SK-N-SH (cell line): Measurements from ENCODE around the gene GNG13. TPM values are rescaled to one million over a fixed set of nuclear protein-coding genes. Genes with fewer than 3 reads are reported as not detected.

Experiments used
- CTCF ChIA-PET: fragments of 300-600, 350-600 bp; formaldehyde crosslinking; extraction: SDS; loops from one replicate; lab custom pipeline; 2021; lab: Yijun Ruan, JAX
- POLR2A ChIA-PET: fragments of 350-600 bp; sonication (Branson Sonifier 250); formaldehyde crosslinking; extraction: SDS; loops from one replicate; lab custom pipeline; 2020; ENCODE audit warnings: antibody characterized with exemption, inconsistent platforms; lab: Yijun Ruan, JAX
- DNase-seq: peaks from one replicate; pipeline ENCODE4 v3.0.0; 2012
- H2AFZ ChIP-seq: fragments of 200-600 bp; sonication (generic); 2 replicates; pipeline ENCODE4 v1.8.1; 2016; ENCODE audit warnings: antibody characterized with exemption, mild to moderate bottlenecking, low read depth
- H3F3A ChIP-seq: fragments of 200-600 bp; sonication (generic); replicated peaks from 2 replicates; pipeline ENCODE3; 2016; ENCODE audit warnings: antibody characterized with exemption, mild to moderate bottlenecking; ENCODE audit not compliant: insufficient read depth
- H3K27ac ChIP-seq, 2 experiments: fragments of 200-500 bp in 1 of 2; fragments of 200-600 bp in 1 of 2; sonication (Bioruptor generic) in 1 of 2; sonication (generic), shearing (Covaris generic) in 1 of 2; 2 replicates each; pipeline versions ENCODE4 v1.5.1 to v1.6.1; 2014 to 2016; ENCODE audit warnings: low read depth in 2 of 2, inconsistent platforms in 1 of 2, low read length in 1 of 2, mild to moderate bottlenecking in 1 of 2, mixed read lengths in 1 of 2
- H3K27me3 ChIP-seq: fragments of 200-600 bp; sonication (generic), shearing (Covaris generic); 2 replicates; pipeline ENCODE4 v1.6.1; 2016; ENCODE audit warnings: mixed run types; ENCODE audit not compliant: insufficient read depth
- H3K36me3 ChIP-seq, 2 experiments: fragments of 200-500 bp in 1 of 2; fragments of 200-600 bp in 1 of 2; sonication (Bioruptor generic) in 1 of 2; sonication (generic) in 1 of 2; replicated peaks in 1 of 2; 2 replicates each; pipeline versions ENCODE3 to v1.5.1; 2014 to 2016; ENCODE audit warnings: low read length in 1 of 2, mild to moderate bottlenecking in 1 of 2; ENCODE audit not compliant: insufficient read depth in 2 of 2, control insufficient read depth in 1 of 2
- H3K4me1 ChIP-seq, 2 experiments: fragments of 200-500 bp in 1 of 2; fragments of 200-600 bp in 1 of 2; sonication (Bioruptor generic) in 1 of 2; sonication (generic), shearing (Covaris generic) in 1 of 2; 2 replicates each; pipeline versions ENCODE4 v1.5.1 to v1.6.1; 2014 to 2016; ENCODE audit warnings: low read depth in 1 of 2, low read length in 1 of 2, mixed run types in 1 of 2; ENCODE audit not compliant: insufficient read depth in 2 of 2, control insufficient read depth in 1 of 2
- H3K4me2 ChIP-seq: fragments of 200-600 bp; sonication (generic), shearing (Covaris generic); 2 replicates; pipeline ENCODE4 v1.6.1; 2017; ENCODE audit warnings: mixed run types
- H3K4me3 ChIP-seq, 2 experiments: fragments of 200-500 bp in 1 of 2; fragments of 200-600 bp in 1 of 2; sonication (Bioruptor generic) in 1 of 2; sonication (generic), shearing (Covaris generic) in 1 of 2; 2 replicates each; pipeline versions ENCODE4 v1.5.1 to v1.8.1; 2014 to 2016; ENCODE audit warnings: low read depth in 2 of 2, inconsistent platforms in 1 of 2, low read length in 1 of 2, mild to moderate bottlenecking in 1 of 2, mixed read lengths in 1 of 2, moderate library complexity in 1 of 2
- H3K79me2 ChIP-seq: fragments of 200-600 bp; sonication (generic); 2 replicates; pipeline ENCODE4 v1.8.1; 2017; ENCODE audit warnings: mild to moderate bottlenecking; ENCODE audit not compliant: insufficient read depth
- H3K9ac ChIP-seq: fragments of 200-600 bp; sonication (generic); 2 replicates; pipeline ENCODE4 v1.6.1; 2017; ENCODE audit warnings: mixed run types
- H3K9me2 ChIP-seq: fragments of 200-600 bp; sonication (generic); 2 replicates; pipeline ENCODE4 v1.6.1; 2017; ENCODE audit warnings: mixed run types
- H3K9me3 ChIP-seq: fragments of 200-600 bp; sonication (generic); 2 replicates; pipeline ENCODE4 v1.6.1; 2017; ENCODE audit warnings: mixed run types, mild to moderate bottlenecking, moderate library complexity
- H4K20me1 ChIP-seq: fragments of 200-600 bp; sonication (generic); 2 replicates; pipeline ENCODE4 v1.6.1; 2017; ENCODE audit warnings: mild to moderate bottlenecking, mixed run types; ENCODE audit not compliant: insufficient read depth
- CHD2 ChIP-seq: fragments of 150-350 bp; IDR thresholded peaks from 2 replicates; pipeline ENCODE4 v1.6.1; 2018; ENCODE audit warnings: low read length; ENCODE audit not compliant: partially characterized antibody
- FOXJ3 ChIP-seq: sonication (generic); formaldehyde crosslinking; IDR thresholded peaks from 2 replicates; pipeline ENCODE4 v1.5.1; 2020; ENCODE audit warnings: mild to moderate bottlenecking, missing genetic modification reagents
- GABPA ChIP-seq: IDR thresholded peaks from 2 replicates; pipeline ENCODE4 v1.4.0; 2012; ENCODE audit warnings: low read depth, mild to moderate bottlenecking
- GATA2 ChIP-seq: sonication (generic); formaldehyde crosslinking; IDR thresholded peaks from 2 replicates; pipeline ENCODE4 v1.5.0; 2020; ENCODE audit warnings: mild to moderate bottlenecking, missing genetic modification reagents
- JUND ChIP-seq: IDR thresholded peaks from 2 replicates; pipeline ENCODE4 v1.4.0; 2012
- MXI1 ChIP-seq: IDR thresholded peaks from 2 replicates; pipeline ENCODE4 v1.6.1; 2012; ENCODE audit warnings: mild to moderate bottlenecking, low read depth, low read length, improper control_type of control experiment
- NFIC ChIP-seq: IDR thresholded peaks from 2 replicates; pipeline ENCODE4 v1.4.0; 2012; ENCODE audit warnings: borderline replicate concordance
- NRF1 ChIP-seq: IDR thresholded peaks from 2 replicates; pipeline ENCODE4 v1.6.1; 2012; ENCODE audit warnings: low read depth, mild to moderate bottlenecking, low read length
- POLR2AphosphoS5 ChIP-seq: IDR thresholded peaks from 2 replicates; pipeline ENCODE4 v1.6.1; 2012; ENCODE audit warnings: low read depth, low read length
- RAD21 ChIP-seq: IDR thresholded peaks from 2 replicates; pipeline ENCODE4 v1.6.1; 2012; ENCODE audit warnings: mild to moderate bottlenecking, low read length
- RCOR1 ChIP-seq: fragments of 150-350 bp; IDR thresholded peaks from 2 replicates; pipeline ENCODE4 v1.6.1; 2017; ENCODE audit warnings: antibody characterized with exemption, low read length
- SMC3 ChIP-seq: IDR thresholded peaks from 2 replicates; pipeline ENCODE4 v1.6.1; 2012; ENCODE audit warnings: low read depth, low read length, improper control_type of control experiment
- TAF1 ChIP-seq: IDR thresholded peaks from 2 replicates; pipeline ENCODE4 v1.6.1; 2012; ENCODE audit warnings: low read depth, mild to moderate bottlenecking, low read length, moderate library complexity, borderline replicate concordance
- WGBS: methylation state at CpG from one replicate; pipeline ENCODE4 v1.1.6; 2017; ENCODE audit warnings: low lambda C conversion rate; 5-methylcytosine and 5-hydroxymethylcytosine counted together
- polyA plus RNA-seq, 3 experiments: library from polyadenylated mRNA; depleted of rRNA; stranded (reverse); fragments of >200 nt; gene quantifications; 2 replicates each; pipeline ENCODE4 v1.2.3, GENCODE V29; 2012
- TF ChIP-seq, protein P1 (sequence below): fragments of 200-600 bp; sonication (generic); IDR thresholded peaks from 2 replicates; pipeline ENCODE4 v1.6.1; 2017; ENCODE audit warnings: antibody characterized with exemption, mild to moderate bottlenecking, moderate library complexity
- TF ChIP-seq, protein P2 (sequence below): IDR thresholded peaks from 2 replicates; pipeline ENCODE4 v1.4.0; 2012; ENCODE audit warnings: low read depth, borderline replicate concordance
- TF ChIP-seq, protein P3 (sequence below): IDR thresholded peaks from 2 replicates; pipeline ENCODE4; 2012

The GNG13 gene
- polyA plus RNA-seq, 1 of the 3 experiments (the other 2 are of a cell fraction) = not detected

DNA sequence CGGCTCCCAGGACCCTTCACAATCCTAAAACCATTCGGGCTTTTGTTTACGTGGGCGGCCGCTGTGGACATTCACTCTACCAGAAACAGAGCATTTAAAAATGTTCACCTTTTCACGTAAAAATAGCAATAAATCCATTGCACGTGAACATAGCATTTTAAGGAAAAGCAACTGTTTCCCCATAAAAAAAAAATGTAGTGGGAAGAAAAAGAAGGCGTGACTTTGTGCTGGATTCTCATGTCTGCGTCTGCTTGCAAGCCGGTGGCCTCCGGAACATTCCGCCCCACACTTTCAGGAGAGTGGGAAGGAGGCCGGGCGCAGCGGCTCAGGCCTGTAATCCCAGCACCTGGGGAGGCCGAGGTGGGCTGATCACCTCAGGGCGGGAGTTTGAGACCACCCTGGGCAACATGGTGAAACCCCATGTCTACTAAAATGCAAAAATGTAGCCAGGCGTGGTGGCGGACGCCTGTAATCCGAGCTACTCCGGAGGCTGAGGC lies 13.4 kb upstream of the GNG13 start (continued):
- TF ChIP-seq CHD2 (no peak), RCOR1 (no peak)

DNA sequence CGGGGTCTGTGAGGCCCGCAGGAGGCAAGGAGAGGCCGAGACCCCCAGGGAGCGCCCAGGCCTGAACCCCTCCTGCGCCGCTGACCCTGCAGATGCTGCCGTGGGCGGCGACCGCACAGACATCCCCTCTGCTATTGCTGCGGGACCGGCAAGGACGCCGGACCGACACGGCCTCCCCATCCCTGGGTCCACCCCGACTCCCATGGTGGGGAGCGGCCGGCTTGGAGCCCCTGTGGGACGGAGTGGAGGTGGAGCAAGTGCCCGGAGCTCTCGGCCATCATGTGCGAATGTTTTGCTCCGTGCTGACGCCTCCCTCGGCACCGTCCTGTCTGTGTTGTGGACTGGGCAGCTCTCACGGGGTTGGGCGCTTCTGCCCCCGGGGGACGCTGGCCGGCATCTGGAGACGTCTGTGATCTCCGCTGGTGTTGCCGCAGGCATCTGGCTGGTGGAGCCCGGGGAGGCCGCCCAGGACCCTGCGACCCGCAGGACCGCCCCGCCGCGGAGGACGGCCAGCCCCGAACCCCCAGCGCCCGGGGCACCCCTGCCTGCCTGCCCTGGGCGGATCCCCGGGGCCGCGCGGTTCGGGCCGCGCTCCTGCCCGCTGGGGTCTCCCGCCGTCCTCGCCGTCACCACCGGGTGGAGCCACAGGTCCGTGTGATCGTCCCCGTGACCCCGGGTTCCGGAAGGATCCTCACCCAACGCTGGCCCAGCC lies 12.8 kb upstream of the GNG13 start:
- no peaks in the 10 kb centered on the region for H3K79me2 ChIP-seq
- H3K9ac ChIP-seq = no peak overlapping the region
- no peaks in the 10 kb centered on the region for H3F3A ChIP-seq
- peaks cover 9% of the 10 kb centered on the region; the same call in 1 of the 2 replicates for H3K27me3 ChIP-seq
- H4K20me1 ChIP-seq = no peaks in the 10 kb centered on the region
- no peaks in the 10 kb centered on the region for H3K36me3 ChIP-seq
- H3K4me2 ChIP-seq = peak overlapping the region; percentile 62
- 8% methylated on average over 26 of the region's 67 CpGs for WGBS
- TF ChIP-seq MXI1 = no peak
- peak; percentile 77 for TF ChIP-seq RAD21
- TF ChIP-seq NRF1 = no peak
- no peak for TF ChIP-seq GATA2 (CRISPR knock-in tag)
- TF ChIP-seq, protein P1, sequence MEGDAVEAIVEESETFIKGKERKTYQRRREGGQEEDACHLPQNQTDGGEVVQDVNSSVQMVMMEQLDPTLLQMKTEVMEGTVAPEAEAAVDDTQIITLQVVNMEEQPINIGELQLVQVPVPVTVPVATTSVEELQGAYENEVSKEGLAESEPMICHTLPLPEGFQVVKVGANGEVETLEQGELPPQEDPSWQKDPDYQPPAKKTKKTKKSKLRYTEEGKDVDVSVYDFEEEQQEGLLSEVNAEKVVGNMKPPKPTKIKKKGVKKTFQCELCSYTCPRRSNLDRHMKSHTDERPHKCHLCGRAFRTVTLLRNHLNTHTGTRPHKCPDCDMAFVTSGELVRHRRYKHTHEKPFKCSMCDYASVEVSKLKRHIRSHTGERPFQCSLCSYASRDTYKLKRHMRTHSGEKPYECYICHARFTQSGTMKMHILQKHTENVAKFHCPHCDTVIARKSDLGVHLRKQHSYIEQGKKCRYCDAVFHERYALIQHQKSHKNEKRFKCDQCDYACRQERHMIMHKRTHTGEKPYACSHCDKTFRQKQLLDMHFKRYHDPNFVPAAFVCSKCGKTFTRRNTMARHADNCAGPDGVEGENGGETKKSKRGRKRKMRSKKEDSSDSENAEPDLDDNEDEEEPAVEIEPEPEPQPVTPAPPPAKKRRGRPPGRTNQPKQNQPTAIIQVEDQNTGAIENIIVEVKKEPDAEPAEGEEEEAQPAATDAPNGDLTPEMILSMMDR = peak; percentile 68
- TF ChIP-seq, protein P2, sequence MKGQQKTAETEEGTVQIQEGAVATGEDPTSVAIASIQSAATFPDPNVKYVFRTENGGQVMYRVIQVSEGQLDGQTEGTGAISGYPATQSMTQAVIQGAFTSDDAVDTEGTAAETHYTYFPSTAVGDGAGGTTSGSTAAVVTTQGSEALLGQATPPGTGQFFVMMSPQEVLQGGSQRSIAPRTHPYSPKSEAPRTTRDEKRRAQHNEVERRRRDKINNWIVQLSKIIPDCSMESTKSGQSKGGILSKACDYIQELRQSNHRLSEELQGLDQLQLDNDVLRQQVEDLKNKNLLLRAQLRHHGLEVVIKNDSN = no peak
- TF ChIP-seq SMC3 = peak; percentile 67
- no peak overlapping the region for H3K27ac ChIP-seq
- no peaks in the 10 kb centered on the region for H3K9me3 ChIP-seq
- peaks cover 0 to 9% of the 10 kb centered on the region in 2 experiments; a peak in 1 of 4 replicates for H3K4me1 ChIP-seq
- H2AFZ ChIP-seq = no peak overlapping the region
- H3K4me3 ChIP-seq = peak overlapping the region; percentile 15 to 53
- no peaks in the 10 kb centered on the region for H3K9me2 ChIP-seq
- ChIA-PET POLR2A (no interaction called here), CTCF (interaction anchor here (0.6 to 10.1 kb wide), 7 partner anchors 14 to 293 kb away, joined by 3 to 61 read pairs (median 3); no protein-coding TSS in a partner anchor)
- peak; percentile 92 for DNase-seq

DNA sequence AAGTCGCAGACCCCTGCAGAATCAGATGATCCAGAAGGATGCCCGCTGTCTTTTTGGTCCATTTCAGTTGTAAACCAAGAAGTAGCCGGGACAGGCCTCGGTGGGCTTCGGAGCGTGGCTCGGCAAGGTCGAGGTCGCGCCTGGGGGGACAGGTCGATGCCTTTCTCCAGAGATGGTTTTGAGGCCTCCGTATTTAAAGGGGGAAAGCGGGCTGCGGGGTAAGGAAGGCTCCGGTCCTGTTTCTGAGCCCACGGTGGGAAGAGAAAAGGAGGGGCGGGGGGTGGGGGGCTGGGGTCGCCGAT lies 7.5 kb upstream of the GNG13 start:
- Histone ChIP-seq H3K4me1 (peaks cover 0 to 18% of the 10 kb centered on the region in 2 experiments; a peak in 1 of 4 replicates), H3K9me2 (no peaks in the 10 kb centered on the region), H3K4me2 (peak overlapping the region; percentile 83), H3K4me3 (peak overlapping the region; percentile 82 to 94), H3K27ac (peak overlapping the region in 1 of 2 experiments; percentile 51; a peak in 1 of 4 replicates), H3K9ac (peak overlapping the region; percentile 53; the same call in 1 of the 2 replicates), H3F3A (no peaks in the 10 kb centered on the region), H3K9me3 (no peaks in the 10 kb centered on the region), H4K20me1 (no peaks in the 10 kb centered on the region), H3K36me3 (no peaks in the 10 kb centered on the region), H3K79me2 (peaks cover 4% of the 10 kb centered on the region), H2AFZ (peak overlapping the region; percentile 86), H3K27me3 (no peaks in the 10 kb centered on the region)
- ChIA-PET POLR2A (no interaction called here), CTCF (interaction anchor here (1.5 kb wide), 1 partner anchor 250 kb away, joined by 4 read pairs; no protein-coding TSS in a partner anchor)
- WGBS = 19% methylated on average over 19 of the region's 19 CpGs
- DNase-seq = no peak
- TF ChIP-seq POLR2AphosphoS5 (no peak), NRF1 (no peak), TAF1 (no peak), JUND (no peak), NFIC (no peak), GABPA (no peak), FOXJ3 (CRISPR knock-in tag) (no peak), GATA2 (CRISPR knock-in tag) (no peak)
- TF ChIP-seq, protein P2 = no peak
- TF ChIP-seq, protein P1 = no peak
- TF ChIP-seq, protein P3, sequence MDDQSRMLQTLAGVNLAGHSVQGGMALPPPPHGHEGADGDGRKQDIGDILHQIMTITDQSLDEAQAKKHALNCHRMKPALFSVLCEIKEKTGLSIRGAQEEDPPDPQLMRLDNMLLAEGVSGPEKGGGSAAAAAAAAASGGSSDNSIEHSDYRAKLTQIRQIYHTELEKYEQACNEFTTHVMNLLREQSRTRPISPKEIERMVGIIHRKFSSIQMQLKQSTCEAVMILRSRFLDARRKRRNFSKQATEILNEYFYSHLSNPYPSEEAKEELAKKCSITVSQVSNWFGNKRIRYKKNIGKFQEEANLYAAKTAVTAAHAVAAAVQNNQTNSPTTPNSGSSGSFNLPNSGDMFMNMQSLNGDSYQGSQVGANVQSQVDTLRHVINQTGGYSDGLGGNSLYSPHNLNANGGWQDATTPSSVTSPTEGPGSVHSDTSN = no peak
